ENCODE results near the gene NAT8L. TPM values are rescaled to one million over a fixed set of nuclear protein-coding genes. Genes with fewer than 3 reads are reported as not detected.
"Not testable (repeated sequence)": the region's sequence is repeated elsewhere in the genome, so short reads cannot be mapped to it uniquely, and the experiment has no call there.

NAT8L gene
- total RNA-seq = 1.1 TPM
- long read RNA-seq, partial matches to known transcripts = 0 of 2 reads
- long read RNA-seq, other reads (novel, unspliced or antisense) = 2 of 2 reads

DNA sequence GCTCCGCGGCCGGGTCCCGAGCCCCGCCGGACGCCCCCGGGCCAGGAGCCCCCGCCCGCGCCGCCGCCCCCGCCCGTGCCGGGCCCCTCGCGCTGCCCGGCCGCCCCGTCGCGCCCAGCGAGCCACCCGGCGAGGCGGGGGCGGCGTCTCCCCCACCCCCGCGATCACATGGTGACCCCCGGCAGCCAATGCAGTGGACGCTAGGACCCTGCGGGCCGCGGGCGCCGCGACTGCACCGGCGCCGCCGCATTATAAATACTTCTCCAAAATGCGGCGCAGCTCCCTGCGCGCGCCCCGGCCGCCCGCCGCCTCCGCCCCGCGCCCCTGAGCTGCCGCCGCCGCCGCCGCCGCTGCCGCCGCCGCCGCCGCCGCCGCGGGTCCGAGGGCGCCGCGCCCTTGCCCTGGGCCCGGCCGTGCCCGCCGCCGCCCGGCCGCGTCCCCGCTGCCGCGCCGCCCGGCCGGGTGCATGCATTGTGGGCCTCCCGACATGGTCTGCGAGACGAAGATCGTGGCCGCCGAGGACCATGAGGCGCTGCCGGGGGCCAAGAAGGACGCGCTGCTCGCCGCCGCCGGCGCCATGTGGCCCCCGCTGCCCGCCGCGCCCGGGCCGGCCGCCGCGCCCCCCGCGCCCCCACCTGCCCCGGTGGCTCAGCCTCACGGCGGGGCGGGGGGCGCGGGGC is at the start of gene NAT8L:
Gene NAT8L, plus strand, starts transcription at position 282 of the 680 bp plus-strand sequence. Its CDS starts 185 bp downstream, at position 467.
- intact Hi-C loops (cut with DNase I) = no loop called here

GRCh38 chr4:2009651-2010233 is 49.4 kb upstream of the NAT8L start:
- DNase-seq (ENCODE audit: low spot score) = no peak
- intact Hi-C loops (cut with DNase I) = no loop called here

More for the DNA sequence above, at the start of gene NAT8L:
- DNase-seq (ENCODE audit: low spot score) = no peak

- DNase-seq (ENCODE audit: low spot score) = no peak
- intact Hi-C loops (cut with DNase I) = no loop called here
Observed at GRCh38 chr4:2011583-2011982, 47.5 kb upstream of the NAT8L start.

DNA sequence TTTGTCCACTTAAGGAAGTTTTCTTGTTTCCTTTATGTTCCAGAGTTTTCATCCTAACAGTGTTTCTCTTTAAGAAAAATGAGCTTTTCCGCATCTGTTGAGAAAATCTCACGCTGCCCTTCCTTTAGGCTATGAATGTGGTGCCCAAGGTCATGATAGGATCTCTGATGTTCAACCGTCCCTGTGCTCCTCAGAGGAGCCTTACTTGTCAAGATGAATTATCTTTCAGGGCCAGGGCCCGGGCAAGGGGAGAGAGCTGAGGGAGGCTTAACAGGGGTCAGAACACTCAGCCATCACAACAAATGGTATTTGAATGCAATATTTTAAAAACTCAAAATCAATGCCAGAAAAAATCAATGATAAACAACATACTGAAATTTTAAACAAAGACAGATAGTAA is 44.1 kb upstream of the NAT8L start:
- no peak for DNase-seq (ENCODE audit: low spot score)
- intact Hi-C loops (cut with DNase I) = no loop called here

DNA sequence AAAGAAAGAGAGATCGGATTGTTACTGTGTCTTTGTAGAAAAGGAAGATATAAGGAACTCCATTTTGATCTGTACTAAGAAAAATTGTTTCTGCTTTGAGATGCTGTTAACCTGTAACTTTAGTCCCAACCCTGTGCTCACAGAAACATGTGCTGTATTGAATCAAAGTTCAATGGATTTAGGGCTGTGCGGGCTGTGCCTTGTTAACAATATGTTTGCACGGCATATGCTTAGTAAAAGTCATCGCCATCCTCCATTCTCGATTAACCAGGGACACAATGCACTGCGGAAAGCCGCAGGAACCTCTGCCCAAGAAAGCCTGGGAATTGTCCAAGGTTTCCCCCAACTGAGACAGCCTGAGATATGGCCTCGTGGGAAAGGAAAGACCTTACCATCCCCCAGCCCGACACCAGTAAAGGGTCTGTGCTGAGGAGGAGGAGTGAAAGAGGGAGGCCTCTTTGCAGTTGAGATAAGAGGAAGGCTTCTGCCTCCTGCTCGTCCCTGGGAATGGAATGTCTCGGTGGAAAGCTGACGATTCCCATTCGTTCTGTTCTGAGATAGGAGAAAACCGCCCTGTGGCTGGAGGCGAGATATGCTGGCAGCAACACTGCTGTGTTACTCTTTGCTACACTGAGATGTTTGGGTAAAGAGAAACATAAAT is 37.6 kb upstream of the NAT8L start:
- DNase-seq (ENCODE audit: low spot score); intact Hi-C loops (cut with DNase I): not testable (repeated sequence)

GRCh38 chr4:2024683-2025082 is 34.4 kb upstream of the NAT8L start:
- no peak for DNase-seq (ENCODE audit: low spot score)
- intact Hi-C loops (cut with DNase I) = no loop called here

- no peak for DNase-seq (ENCODE audit: low spot score)
- intact Hi-C loops (cut with DNase I) = no loop called here
Observed at GRCh38 chr4:2025817-2026216, 33.3 kb upstream of the NAT8L start.

DNA sequence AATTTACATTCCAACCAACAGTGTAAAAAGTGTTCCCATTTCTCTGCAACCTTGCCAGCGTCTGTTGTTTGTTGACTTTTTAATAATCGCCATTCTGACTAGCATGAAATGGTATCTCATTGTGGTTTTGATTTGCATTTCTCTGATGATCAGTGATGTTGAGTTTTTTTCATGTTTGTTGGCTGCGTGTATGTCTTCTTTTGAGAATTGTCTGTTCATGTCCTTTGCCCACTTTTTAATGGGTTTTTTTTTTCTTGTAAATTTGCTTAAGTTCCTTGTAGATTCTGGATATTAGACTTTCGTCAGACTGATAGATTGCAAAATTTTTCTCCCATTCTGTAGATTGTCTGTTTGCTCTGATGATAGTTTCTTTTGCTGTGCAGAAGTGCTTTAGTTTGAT is 32.0 kb upstream of the NAT8L start:
- DNase-seq (ENCODE audit: low spot score); intact Hi-C loops (cut with DNase I): not testable (repeated sequence)

DNA sequence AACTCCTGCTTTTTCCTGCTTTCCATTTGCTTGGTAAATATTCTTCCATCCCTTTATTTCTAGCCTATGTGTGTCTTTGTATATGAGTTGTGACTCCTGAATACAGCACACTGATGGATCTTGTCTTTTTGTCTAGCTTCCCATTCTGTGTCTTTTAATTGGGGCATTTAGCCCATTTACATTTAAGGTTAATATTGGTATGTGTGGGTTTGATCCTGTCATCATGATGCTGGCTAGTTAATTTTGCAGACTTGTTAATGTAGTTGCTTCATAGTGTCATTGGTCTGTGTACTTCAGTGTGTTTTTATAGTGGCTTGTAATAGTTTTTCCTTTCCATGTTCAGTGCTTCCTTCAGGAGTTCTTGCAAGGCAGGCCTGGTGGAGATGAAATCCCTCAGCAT is 28.0 kb upstream of the NAT8L start:
- intact Hi-C loops (cut with DNase I); DNase-seq (ENCODE audit: low spot score): not testable (repeated sequence)

- intact Hi-C loops (cut with DNase I) = no loop called here
- DNase-seq (ENCODE audit: low spot score) = no peak
Observed at GRCh38 chr4:2036327-2036726, 22.8 kb upstream of the NAT8L start.

DNA sequence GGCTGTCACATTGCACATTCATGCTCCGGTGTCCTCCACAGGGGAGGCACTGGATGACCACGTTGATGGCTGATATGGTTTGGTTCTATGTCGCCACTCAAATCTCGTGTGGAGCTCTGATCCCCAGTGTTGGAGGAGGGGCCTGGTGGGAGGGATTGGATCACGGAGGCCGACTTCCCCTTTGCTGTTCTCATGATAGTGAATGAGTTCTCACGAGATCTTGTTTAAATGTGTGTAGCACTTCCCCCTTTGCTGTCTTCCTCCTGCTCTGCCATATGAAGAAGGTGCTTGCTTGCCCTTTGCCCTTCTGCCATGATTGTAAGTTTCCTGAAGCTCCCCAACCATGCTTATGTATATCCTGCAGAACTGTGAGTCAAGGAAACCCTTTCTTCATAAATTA is 22.3 kb upstream of the NAT8L start:
- DNase-seq (ENCODE audit: low spot score) = no peak
- intact Hi-C loops (cut with DNase I) = no loop called here

- DNase-seq (ENCODE audit: low spot score) = no peak
- intact Hi-C loops (cut with DNase I) = no loop called here
Observed at GRCh38 chr4:2040391-2041238, 18.5 kb upstream of the NAT8L start.

- intact Hi-C loops (cut with DNase I) = no loop called here
- DNase-seq (ENCODE audit: low spot score) = peak; percentile 92
Observed at GRCh38 chr4:2041239-2042130, 17.6 kb upstream of the NAT8L start.

DNA sequence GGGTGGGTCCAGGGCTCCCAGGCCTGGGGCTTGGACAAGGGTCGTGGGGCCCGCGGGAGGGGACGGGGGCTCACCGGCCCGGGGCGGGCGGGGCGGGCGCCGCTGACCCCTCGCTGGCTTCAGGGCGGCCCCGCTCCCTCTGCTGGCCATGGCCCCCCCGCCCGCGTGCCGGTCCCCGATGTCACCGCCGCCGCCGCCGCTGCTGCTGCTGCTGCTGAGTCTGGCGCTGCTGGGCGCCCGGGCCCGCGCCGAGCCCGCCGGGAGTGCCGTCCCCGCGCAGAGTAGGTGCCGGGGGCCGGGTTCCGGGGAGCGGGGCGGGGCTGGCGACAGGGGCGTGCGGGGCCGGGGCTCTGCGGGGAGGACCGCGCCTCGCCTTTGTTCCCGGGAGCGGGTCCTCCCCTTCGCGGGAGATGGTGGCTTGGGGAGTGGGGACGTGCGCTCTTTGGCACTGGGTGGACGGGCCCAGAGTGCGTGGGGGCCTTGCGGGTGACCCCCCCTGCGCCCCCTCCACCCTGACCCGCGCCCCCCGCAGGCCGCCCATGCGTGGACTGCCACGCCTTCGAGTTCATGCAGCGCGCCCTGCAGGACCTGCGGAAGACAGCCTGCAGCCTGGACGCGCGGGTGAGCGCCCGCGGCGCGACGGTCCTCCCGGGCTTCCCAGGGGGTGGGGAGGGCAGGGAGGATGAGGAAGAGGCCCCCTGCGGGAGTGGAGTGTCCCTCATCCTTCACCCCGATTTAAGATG is 16.8 kb upstream of the NAT8L start:
- intact Hi-C loops (cut with DNase I) = no loop called here
- DNase-seq (ENCODE audit: low spot score) = peak; percentile 73

DNA sequence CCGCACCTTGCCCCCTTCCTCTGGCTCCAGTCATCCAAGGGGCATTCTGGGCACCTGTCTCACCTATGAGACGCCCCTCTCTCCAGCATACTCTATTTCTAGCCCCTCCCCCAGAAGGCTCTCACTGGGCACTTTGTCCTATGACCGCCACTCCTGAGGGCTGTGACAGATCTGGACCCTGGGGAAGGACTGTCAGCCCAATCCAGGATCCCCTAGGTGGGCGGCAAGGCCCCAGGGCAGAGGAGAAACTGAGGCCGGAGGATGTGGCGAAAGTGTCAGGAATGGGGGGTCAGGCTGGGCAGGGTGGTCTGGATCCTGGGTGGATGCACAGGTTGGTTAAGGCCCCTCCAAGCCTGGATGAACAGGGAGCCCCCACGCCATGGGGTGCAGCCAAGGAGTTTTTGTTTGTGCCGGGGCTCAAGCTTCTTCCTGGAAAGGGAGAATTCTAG is 16.2 kb upstream of the NAT8L start:
- no peak for DNase-seq (ENCODE audit: low spot score)
- intact Hi-C loops (cut with DNase I) = no loop called here

- intact Hi-C loops (cut with DNase I) = no loop called here
Observed at GRCh38 chr4:2043396-2044118, 15.6 kb upstream of the NAT8L start.

GRCh38 chr4:2044119-2044485 is 15.0 kb upstream of the NAT8L start:
- DNase-seq (ENCODE audit: low spot score) = no peak
- intact Hi-C loops (cut with DNase I) = no loop called here

More at GRCh38 chr4:2043396-2044118, 15.6 kb upstream of the NAT8L start:
- DNase-seq (ENCODE audit: low spot score) = peak; percentile 73

All from cardiac septum (tissue), 1 donor.